GM19328 (cell line): Measurements from ENCODE around the gene ARHGAP19.

ENCODE experiments used
- ATAC-seq: cut with Tn5 transposase; IDR thresholded peaks from one replicate; pipeline ENCODE4 v1.9.1; 2021; ENCODE audit warnings: mild to moderate bottlenecking, moderate library complexity; ENCODE audit not compliant: unreplicated experiment

ARHGAP19 gene, protein sequence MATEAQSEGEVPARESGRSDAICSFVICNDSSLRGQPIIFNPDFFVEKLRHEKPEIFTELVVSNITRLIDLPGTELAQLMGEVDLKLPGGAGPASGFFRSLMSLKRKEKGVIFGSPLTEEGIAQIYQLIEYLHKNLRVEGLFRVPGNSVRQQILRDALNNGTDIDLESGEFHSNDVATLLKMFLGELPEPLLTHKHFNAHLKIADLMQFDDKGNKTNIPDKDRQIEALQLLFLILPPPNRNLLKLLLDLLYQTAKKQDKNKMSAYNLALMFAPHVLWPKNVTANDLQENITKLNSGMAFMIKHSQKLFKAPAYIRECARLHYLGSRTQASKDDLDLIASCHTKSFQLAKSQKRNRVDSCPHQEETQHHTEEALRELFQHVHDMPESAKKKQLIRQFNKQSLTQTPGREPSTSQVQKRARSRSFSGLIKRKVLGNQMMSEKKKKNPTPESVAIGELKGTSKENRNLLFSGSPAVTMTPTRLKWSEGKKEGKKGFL

GRCh38 chr10:97292097-97292861 is at the start of gene ARHGAP19:
TSS of gene ARHGAP19 (minus strand) at chr10:97292637. CDS start at chr10:97292627, 10 bp downstream.
- ATAC-seq: peak; percentile 97

DNA sequence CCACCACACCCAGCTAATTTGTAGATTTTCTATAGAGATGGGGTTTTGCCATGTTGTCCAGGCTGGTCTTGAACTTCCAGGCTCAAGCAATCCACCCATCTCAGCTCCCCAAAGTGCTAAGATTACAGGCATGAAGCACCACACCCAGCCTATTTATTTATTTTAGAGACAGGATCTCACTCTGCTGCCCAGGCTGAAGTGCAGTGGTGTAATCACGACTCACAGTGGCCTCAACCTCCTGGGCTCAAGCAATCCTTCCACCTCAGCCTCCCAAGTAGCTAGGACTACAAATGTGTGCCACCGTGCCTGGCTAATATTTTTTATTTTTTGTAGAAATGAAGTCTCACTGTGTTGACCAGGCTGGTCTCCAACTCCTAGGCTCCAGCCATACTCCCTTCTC is 49.0 kb upstream of the ARHGAP19 start:
- ATAC-seq: no peak

DNA sequence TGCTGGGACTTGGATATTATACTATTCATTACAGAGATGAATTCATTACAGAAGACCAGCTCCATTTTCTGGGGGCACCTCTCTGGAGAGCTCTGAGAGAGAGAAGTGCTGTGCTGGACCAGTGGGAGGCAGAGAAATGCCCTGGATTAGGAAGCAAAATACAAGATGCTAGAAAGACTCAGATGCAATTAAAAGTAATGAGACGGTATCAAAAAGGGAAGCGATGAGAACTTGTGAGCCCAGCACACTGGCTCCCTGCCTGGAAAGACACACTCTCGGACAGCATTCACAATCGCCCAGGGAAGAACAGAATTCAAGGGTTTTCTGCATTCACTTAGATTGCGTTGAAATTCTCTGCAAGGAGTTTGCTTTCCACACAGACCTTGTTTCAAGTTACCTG is 45.6 kb upstream of the ARHGAP19 start:
- no peak for ATAC-seq

DNA sequence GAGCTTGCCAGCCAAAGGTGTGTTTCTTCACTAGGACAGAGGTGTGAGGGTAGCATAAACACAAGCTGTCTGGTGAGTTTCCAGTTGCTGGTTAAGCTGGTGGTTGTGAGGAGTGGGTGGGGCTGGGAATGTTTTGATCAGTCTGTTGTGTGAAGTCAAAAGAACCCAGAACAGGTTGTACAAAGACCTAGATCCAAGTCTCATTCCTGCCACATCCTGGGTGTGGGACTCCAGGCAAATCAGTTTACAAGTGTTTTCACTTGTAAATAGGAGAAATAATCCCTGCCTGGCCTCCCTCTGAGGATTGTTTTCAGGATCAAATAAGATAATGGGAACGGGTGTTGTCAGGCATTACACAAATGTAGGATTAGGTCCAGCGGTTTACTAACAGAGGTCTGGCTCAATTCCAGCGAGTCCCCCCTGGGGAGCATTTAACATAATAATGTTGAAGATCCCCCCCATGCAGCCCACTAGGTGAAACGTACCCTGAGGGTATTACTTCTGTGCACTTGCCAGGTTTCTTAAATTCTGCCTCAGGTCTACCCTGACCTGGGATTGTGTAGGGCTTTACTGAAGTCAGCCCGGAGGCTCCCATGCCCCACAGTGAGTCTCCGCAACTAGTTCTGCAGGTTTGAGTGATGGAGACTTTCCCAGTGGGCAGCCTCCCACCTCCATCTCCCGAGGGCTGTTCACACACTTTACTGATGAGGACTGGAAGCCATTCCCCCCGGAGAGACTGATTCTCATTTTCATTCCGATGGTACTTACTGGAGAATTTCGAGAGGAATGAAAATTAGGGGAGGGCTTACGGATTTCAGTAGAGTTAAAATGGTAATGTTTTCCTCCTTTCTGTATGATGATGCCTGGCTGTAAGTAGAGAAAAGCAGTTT is 44.8 kb upstream of the ARHGAP19 start:
- no peak for ATAC-seq

DNA sequence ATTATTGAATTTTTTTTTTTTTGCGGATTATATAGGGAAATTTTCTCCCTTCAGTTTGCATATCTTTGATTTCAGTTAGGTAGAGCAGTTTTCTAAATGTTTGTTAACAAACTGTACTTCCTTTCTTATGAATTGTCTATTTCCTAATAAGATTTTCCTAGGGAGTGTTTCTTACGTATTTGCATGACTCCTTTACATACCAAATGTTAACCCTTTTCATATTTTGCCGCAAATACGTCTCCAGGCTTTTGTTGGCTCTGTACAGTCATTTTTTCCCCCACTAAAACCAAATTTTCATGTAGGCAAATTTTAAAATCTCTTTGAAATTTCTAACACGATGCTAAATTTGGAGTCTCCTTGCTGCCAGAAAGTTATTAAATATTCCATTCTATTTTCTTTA is 44.0 kb upstream of the ARHGAP19 start:
- no peak for ATAC-seq

DNA sequence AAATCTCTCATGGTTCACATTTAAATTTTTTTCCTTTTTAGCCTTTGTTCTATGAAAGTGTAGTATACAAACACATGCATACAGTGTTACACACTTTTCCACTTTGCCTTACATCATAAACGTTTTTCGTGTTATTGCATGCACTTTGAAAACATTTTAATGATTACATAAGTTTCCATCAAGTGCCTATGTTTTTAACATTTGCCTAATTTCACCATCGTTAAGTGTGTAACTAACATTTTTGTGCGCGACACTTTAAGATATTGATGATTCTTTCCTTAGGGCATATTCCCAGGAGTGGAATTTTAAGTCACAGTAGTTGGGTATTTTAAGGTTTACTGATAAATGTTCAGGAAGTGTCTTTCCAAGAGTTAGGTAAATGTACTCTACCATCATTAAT is 43.6 kb upstream of the ARHGAP19 start:
- no peak for ATAC-seq

DNA sequence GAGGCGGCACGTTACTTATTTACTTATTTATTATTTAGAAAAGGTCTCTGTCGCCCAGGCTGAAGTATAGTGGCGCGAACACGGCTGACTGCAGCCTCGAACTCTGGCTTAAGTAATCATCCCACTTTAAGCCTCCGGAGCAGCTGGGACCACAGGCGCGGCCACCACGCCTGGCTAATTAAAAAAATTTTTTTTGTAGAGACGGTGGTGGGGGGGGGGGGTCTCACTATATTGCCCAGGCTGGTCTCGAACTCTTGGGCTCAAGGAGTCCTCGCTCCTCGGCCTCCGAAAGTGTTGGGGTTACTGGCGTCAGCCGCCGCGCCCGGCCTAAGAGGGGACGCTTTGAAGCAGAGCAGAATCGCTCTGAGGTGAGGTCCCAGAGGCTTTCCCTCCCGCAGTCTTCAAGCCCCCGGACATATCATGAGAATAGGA is 42.8 kb upstream of the ARHGAP19 start:
- no peak for ATAC-seq

- peak; percentile 82 for ATAC-seq
These were observed 42.1 kb upstream of the ARHGAP19 start, which contains the start of gene FRAT2 for GRCh38 chr10:97334370-97335175. TSS of gene FRAT2 (minus strand) at chr10:97334729. CDS start at chr10:97334572, 157 bp downstream.

- ATAC-seq: peak; percentile 28
These were observed 41.3 kb upstream of the ARHGAP19 start for GRCh38 chr10:97333601-97334369.

DNA sequence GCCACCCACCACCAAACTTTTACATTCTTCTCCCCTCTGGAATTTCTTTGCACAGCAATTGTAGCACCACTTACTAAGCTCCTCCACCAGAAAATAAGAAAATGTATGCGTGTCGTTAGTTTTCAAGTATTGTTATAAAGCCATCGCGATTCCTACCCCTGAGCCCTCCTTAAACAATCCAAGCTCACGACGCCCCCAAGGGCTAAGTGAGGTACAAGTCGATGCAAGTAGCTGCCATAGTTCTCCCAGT is 40.8 kb upstream of the ARHGAP19 start:
- ATAC-seq: no peak

DNA sequence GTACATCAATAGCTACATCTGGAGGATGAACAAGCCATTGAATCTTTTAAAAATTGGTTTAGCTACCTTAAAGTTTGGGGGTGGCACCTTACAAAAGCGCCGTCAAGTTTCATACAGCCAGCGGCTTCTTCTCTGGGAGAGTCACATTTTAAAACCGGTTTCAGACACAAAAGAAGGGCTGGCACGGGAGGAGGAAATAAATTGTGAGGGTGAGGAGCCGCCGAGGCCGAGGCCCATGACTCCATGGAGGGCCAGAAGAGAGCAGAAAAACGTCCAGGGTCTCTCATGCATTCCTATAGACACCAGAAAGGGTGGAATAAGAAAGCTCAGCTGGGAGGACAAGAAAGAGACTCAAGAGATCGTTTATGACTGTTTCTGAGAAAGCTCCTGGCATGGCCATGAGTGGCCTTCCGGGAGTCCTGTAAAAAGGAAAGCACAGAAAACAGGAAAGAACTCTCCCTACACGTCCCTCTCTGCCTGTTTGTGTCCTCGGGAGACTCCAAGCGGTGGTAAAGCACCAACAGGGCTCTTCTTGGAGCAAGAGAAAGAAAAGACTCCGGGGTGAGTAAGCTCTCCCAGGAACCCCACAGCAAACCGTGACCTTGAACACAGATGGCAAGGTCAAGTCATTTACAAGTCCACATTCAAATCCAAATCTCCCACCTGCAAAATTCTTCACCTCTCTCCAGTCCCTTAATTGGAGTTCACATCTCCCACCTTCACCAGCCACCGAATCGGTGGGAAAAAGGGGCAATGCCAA is 40.3 kb upstream of the ARHGAP19 start:
- ATAC-seq: no peak

DNA sequence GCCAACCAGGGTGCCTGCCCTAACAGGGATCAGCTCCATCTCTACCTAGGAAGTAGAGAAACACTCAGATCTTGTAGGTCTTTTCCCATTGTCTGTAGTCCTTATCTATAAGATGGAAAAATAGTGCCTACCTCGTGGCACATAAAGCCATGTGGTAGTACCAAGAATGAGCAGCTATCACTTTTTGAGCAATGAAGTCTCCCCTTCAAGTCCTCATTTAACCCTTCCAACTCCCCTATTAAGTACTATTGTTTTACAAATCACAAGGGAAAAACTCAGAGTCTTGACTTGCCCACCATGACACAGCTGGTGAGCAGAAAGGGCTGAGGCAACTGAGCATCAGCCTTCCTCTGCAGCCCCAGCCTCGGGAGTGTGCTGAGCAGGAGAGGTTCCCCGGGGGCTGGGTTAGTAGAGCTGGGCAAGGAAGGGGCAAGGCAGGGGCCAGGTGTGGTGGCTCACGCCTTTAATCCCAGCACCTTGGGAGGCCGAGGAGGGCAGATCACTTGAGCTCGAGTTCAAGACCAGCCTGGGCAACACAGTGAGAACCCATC is 38.8 kb upstream of the ARHGAP19 start:
- ATAC-seq: no peak

GRCh38 chr10:97329766-97330165 is 37.3 kb upstream of the ARHGAP19 start:
- ATAC-seq: no peak

GRCh38 chr10:97328646-97329453 is 36.4 kb upstream of the ARHGAP19 start:
- ATAC-seq: no peak

GRCh38 chr10:97327348-97328294 is 35.2 kb upstream of the ARHGAP19 start:
- no peak for ATAC-seq

GRCh38 chr10:97325754-97326153 is 33.3 kb upstream of the ARHGAP19 start:
- ATAC-seq: no peak

DNA sequence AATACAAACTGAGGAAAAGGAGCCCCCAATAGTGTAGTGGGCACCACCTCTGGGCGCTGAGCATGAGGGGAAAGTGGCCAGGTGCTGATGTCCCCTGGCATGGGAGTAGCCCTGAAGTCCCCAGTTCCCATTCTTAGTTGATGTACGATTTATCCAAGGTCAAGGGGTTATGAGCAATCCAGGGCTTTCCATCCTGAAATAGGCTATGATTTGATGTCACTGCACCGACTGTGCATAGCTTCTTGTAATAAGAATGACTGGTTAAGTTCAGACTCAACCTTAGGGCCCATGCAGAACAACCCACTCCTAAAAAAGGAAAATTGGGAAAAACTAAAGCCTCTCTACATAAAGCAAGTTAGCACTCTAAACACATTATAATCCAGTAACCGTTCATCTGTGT is 31.1 kb upstream of the ARHGAP19 start:
- no peak for ATAC-seq
